Measurements from ENCODE around the gene TAF10.

- no peak for TF ChIP-seq CTCF (IDR thresholded peaks at IDR 0.05)
- no peak for TF ChIP-seq POLR2A (IDR thresholded peaks at IDR 0.05)
Observed at GRCh38 chr11:6635082-6635932, 23.3 kb upstream of the TAF10 start.
